MV-4-11 (cell line): ENCODE results near the gene CCDC178.

Experiments
- DNase-seq: peaks from one replicate; lab custom pipeline; 2025; lab: John Stamatoyannopoulos, UW

Gene CCDC178

DNA sequence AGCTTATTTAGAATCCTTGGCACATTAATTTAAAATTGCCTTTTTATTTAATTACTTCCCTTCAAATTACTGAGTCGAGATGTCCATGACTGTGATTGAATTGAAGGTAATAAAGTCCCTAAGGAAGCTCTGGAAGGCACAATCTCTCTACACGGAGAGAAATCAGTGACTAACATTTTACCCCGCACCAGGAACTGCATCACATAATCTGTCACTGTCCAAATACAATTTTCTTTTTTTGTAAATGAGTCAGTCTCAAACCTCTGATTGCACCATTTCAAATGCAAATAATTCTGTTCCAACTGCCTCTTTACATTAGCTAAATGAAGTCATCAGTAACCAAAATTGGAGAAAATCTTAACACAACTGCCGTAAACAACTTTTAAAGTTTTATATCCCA, 311.9 kb downstream of the CCDC178 start:
- DNase-seq: no peak

DNA sequence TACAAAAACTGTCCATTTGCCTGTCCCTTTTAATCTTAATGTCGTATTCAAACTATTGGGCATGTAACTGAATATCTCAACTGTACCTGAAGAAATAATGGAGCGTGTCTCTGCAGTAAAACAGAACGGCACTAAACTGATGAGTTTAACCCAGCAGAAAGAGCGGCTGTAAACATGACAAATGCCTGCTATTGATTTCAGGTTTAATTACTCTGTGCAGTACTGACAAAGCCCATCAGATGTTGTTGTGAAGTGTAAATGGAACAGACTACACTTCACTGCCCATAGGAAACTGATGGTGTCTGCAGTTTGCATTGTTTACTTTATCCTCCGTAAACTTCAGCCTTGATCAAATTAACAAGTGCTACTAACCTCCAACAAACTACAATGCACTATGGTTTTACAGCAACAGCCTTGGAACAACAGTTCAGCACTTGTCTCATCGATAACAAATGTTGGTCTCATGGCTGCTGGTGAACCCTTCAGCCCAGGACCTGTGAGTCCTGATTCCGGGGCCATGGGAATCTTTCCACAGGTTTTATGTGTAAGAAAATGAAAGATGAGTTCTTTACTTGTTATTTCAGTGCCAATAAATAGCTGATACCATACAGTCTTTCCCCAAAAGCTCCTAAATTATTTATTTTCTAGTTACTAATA, 316.5 kb downstream of the CCDC178 start:
- DNase-seq: no peak

GRCh38 chr18:33116376-33116775, 324.1 kb downstream of the CCDC178 start:
- no peak for DNase-seq

- DNase-seq: no peak
Measured at GRCh38 chr18:33115917-33116316, 324.6 kb downstream of the CCDC178 start.

DNA sequence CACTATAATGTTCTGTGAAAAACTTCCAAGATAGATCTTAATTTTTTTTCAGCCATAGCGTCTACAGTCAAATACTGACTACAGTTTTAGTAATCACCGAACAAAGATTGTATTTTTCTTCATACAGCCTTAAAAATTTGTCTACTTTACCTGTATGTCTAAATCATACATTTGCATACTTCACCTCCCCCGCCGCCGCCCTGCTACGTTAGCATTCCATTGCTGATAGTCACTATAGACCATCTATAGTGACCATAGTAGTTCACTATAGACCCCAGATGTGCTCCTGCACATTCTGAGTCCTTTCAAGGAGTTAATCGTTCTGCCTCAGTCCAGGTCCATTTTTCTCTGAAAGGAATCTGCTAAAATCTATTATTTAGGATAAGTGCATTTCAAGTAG, 325.0 kb downstream of the CCDC178 start:
- no peak for DNase-seq

GRCh38 chr18:33114749-33115148, 325.8 kb downstream of the CCDC178 start:
- no peak for DNase-seq

DNA sequence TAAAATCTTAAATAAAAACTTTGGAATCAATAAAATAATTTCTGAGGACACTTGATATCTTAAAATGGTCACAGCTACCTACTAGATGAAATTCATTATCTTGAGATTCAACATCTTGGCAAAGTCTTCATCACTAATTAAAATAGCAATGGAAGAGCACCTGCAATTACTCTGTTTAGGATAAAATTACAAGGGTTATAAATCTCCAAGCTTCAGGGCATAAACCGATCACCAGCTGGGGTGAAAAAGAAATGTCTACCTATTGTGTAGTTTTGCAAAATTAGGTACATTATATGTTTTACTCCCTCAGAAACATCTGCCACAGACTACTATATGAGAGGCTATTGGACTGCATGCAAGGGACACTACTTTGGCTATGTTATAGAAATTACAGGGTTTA, 327.1 kb downstream of the CCDC178 start:
- no peak for DNase-seq

DNA sequence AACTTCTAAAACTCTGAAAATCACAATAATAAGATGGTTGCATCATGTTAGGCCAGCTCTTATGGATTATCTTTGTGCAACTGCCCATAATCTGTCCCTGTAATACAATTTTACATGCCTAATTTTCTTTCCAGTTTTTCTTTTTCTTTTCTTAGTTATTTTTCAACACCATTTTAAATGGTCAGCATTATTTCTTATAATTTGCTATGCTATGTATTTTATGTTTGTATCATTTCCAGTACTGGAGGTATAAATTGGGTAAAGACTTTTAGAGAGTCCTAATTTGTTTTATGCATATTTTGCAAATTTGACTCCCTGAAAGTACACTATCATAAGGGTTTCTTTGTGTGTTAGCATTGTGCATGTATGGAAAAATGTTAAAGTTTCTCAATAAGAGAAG, 333.0 kb downstream of the CCDC178 start:
- DNase-seq: no peak

DNA sequence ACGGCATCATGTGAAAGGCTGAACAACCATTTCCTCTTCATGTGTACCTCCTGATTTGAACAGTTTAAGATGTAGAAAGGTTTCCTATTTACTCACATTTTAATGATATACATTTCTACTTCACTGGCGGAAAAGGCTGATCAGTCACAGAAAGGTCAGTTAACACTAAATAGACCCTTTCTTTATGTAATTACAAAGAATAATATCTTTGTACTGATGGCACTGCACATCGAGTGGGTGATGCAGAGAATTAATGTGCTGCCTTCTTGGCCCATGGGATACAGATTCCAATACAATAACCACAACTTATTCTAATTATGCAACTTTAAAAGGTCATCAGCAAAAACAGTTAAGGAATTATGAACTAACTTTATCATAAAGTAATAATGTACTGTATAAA, 339.2 kb downstream of the CCDC178 start:
- DNase-seq: no peak

GRCh38 chr18:33099626-33100025, 340.9 kb downstream of the CCDC178 start:
- no peak for DNase-seq

DNA sequence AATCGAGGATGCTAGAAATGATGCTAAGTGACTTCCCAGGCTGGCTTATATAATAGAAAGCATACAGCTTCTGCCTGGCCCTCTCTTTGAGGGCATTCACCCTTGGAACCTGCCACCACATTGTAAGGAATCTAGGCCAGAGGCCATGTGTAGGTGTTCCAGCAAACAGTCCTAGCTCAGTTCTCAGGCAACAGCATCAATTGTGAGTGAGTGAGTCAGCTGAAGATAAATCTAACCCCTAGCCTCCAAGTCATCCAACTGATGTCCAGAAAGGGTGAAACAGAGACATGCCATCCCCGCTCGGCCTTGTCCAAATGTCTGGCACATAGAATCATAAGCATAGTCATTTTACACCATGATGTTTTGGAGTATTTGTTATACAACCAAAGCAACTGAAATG, 343.4 kb downstream of the CCDC178 start:
- DNase-seq: no peak

DNA sequence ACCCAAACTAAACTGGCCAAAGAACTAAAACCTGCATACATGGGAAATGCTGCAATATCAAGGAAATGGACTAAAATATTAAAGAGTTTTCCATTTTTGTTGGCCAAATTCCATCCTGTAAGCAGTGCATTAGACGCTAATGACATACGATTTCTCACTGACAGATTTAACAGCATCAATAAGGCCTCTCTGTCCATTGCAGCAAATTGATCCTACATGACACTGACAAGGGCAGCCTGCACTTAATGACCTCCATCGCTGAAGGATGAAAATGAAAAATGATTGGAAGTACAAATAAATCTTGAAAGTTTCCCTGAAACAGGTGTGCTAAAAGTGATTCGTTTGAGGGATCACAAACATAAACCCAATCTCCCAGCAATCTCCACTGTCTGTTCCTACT, 350.1 kb downstream of the CCDC178 start:
- no peak for DNase-seq

GRCh38 chr18:33076601-33077000, 363.9 kb downstream of the CCDC178 start:
- DNase-seq: no peak

DNA sequence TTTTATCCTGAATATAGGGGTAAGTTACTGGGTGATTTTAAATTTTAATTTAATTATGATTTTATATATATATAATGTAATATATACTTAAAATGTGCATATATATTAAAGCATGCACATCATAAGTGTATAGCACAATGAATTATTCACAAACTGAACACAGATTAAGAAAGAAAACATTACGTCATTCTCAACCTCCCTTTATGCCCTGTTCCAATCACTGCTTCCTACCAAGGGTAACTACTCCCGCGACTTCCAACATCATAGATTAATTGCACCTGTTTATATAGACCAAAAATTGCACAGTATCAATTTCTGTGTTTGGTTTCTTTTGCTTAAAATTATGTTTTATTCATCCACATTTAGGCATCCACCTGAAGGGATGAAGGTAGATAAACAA, 366.4 kb downstream of the CCDC178 start:
- DNase-seq: no peak

GRCh38 chr18:33062834-33063364, 377.6 kb downstream of the CCDC178 start:
- no peak for DNase-seq

DNA sequence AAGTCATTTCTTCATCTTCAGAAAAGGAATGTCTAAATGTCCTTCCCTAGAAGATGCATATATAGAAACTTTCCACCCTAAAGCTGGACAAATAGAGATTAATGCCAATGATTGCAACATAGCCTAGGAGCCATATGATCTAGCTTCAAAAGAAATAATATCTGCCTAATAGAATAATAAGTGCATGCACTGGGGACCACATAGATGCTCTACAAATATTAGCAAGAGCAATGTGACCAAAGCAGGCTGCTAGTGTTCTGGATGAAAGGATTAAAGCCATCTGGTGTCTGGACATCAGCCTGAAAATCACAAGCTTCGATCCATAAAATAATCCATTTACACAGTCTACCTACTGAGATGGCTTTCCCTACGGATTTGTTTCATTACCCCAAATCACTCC, 387.6 kb downstream of the CCDC178 start:
- DNase-seq: no peak

DNA sequence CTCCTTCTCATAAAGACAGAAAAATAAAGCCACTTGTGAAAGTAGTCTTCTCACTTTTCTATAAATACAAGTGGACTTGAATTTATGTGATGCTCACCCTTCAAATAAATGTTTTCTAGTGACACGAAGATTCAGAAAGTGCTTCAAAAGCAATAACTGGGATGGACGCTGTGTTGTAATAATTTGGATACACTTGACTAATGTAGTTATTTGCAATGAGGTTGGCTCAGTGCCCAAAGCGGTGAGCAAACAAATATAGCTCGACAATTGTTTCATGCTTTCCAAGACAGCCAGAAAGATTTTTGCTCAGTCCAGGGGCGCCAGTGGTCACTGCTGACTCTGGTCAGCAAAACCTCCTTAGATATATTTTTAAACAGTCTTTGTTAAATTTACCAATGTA, 389.1 kb downstream of the CCDC178 start:
- no peak for DNase-seq

- DNase-seq: no peak
Measured at GRCh38 chr18:33040213-33040612, 400.3 kb downstream of the CCDC178 start.

GRCh38 chr18:33034945-33035344, 405.6 kb downstream of the CCDC178 start:
- no peak for DNase-seq

GRCh38 chr18:33034212-33034611, 406.3 kb downstream of the CCDC178 start:
- DNase-seq: no peak

DNA sequence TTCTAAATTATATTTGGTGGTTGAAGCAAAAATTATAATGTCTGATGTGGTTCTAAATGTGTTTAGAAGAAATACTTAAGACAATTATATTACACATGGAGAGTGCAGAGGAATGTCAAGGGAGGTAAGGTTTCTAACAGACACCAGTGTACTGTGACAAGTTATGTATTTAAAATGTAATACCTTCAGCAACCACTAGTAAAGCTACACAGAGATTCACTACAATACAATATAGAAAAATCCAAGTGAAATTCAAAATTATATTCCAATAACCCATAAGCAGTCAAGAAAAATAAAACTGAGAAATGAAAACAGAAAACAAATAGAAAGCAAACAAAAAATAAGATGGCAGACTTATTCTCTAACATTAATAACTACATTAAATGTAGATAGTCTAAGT, 418.2 kb downstream of the CCDC178 start:
- DNase-seq: no peak

GRCh38 chr18:33020877-33021276, 419.6 kb downstream of the CCDC178 start:
- no peak for DNase-seq

DNA sequence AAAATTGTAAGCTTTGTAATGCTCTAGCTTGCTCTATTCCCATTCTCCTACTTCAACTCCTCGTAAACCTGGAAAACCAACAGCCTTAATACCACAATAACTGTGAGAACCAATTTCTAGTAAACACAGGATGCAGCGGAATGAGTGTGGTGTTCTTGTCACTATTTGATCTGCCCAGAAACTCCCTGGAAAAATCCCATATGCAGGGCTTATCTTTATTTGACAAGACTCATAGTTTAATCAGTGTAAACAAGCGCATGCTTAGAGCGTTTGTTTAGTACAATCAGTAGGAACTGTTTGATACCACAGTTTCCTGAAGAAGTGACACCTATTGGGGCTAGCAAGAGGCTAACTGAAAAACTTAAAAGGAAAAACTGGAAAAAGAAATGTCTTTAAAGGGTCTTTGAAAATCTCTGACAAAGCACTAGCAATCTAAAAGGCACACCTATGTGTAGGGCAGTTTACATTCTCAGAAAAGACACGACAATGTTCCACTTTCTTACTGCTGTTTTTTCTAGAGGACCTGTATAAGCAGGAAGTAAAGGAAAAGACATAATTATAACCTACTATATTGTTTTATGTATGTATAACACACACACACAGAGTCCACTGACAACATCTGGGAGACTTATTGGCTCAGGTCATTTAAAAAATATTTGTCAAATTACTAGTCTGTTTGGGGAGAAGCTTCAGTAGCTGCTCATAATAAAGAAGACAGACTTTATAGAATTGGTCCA, 426.3 kb downstream of the CCDC178 start:
- DNase-seq: no peak

DNA sequence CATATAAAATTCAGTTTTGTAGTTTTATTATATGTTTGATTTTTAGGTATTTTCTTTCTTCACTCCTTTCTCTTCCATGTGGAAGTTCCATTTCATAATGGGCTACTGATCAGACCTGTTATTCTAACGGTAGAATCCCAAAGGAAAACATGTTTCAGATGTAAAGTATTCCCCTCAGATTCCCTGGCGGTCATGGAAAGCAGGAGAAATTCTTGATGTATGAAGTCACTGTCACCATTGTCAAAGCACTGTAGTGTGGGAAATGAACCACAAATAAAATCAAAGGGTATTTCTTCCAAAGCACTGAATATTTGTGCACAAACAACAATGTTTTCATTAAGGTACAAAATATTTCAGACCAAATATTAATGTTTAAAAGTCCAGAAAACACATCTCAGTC, 430.4 kb downstream of the CCDC178 start:
- no peak for DNase-seq
